NCI-H2171 treated with DMSO at 0.1 percent for 48 hours (cell line): Measurements from ENCODE around the gene NTM.

Source experiments
- DNase-seq: peaks from one replicate; lab custom pipeline; 2025; lab: John Stamatoyannopoulos, UW

Gene NTM

DNA sequence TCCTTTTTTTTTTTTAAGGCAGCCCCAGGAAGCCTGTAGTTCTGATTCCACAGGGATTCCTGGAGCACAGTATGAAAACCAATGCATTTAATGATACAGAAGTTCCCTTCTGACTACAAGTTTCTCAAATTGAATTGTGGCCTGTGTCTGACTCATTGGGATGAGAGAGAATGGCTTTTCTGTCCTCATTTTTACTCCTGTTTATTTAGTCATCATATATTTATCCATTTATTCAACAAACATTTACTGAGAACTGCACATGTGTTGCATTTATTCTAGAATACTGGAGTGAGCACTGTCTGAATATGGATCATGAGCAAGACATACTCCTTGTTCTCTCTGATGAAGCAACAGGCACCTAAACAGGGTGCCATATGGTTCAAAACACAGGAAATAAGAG lies 231.2 kb downstream of the NTM start:
- no peak for DNase-seq

DNA sequence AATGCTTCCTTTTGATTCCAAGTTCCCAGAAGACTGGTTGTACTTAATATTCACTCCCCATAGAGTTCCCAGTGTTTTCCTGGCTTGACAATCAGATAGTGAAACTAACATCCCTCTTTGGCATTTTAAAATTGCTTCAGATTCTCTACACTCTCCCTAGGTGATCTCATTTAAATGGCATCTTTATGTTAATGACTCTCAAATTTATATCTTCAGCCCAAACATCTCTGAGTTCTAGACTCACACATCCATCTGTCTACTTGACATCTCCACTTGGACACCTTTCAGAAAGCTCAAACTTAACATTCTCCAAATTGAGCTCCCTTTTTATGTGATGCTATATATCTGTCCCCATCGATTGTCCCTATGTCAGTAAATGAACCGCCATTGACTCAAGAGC lies 232.0 kb downstream of the NTM start:
- no peak for DNase-seq

DNA sequence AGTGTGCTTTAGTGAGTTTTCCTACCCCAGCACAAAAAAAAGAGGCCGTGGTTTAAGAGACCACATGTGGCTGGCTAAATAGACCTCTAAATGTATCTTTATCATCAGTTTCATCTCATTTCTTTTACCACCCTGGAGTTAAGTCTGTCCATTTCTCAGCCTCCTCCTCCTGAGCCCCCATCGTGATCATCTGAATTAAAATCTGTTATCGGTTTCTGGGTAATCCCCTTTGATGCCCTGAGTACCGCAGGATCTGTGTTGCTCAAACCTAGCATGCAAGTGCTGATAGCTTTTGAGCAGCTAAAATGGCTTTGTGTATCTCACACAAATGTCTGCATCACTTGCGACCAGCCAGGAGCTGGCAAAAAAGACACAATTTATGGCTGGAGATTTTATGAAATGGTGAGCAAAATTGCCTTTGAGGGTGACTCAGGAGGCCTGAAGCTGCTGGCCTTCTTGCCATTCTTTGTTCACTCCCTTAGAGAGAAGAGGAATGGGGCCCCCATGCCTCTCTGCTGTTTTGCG lies 236.5 kb downstream of the NTM start:
- DNase-seq: no peak

DNA sequence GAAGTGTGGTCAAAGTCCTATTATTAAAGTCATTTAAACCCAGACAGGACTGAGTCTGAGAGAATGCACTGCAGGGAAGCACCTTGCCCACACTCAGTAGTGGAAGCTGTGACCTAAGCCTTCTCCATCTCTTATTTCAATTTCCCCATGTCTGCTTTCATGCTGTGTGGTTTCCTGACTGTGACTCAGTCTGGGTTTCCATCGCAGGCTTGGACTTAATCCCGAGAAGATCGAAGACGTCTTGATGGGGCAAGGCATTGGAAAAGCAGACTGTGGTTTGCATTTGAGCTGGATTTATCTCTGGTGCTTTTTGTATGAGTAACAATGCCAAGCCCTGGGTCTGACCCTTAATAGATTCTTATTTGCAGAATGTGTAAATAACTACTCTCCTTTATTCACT lies 238.9 kb downstream of the NTM start:
- no peak for DNase-seq

DNA sequence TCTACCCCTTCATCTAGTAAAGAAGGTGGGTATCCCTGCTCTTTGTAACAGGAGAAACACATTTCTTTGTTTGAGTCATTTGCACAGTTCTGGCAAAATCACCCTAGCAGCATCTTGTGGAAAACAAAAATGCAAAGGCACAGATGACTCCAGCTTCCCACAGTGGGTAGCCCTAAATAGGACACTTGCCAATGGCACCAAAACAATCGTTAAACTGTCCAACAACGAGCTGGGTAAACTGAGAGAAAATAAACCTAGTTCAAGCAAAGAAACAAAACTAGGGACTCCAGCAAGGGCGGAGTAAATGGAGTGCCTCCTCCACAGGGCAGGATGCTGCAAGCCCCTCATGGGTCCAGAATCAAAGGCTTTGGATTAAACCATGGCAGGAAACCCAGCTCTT lies 239.5 kb downstream of the NTM start:
- no peak for DNase-seq

DNA sequence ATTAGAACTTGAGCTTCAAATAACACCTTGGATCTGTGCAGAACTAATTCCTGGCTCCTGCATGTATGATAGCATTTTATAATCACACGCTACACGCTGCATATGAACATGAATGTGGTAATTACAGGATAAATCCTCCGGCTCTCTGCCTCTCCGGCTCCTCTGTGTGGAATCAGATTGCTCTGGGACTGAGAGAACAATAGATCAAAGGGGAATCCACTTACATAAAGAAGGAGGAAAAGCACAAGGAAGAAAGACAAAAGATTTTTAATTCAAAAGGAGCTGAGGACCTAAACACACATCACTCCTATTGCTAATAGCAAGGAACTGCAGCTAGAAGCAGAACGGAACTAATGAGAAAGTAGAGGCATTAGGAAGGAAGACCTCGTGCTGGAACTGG lies 240.9 kb downstream of the NTM start:
- DNase-seq: no peak

DNA sequence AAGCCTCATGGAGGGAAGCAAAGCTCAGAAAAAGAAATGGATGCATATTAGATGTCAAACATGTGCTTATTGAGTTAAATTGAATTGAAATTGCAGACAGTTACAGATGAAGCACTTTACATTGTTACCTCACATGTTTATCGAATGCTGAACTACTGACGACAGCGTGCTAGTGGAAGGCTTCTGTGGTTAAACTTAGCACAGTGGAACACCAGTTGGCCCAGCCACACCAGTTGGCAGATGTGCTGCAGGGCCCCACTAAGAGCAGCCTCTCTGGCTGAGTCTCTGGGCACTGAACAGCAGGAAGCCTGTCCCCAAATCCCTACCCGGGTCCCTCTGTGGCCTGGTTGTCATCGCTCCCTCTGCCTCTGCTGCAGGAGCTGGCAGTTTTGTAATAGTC lies 242.1 kb downstream of the NTM start:
- no peak for DNase-seq

DNA sequence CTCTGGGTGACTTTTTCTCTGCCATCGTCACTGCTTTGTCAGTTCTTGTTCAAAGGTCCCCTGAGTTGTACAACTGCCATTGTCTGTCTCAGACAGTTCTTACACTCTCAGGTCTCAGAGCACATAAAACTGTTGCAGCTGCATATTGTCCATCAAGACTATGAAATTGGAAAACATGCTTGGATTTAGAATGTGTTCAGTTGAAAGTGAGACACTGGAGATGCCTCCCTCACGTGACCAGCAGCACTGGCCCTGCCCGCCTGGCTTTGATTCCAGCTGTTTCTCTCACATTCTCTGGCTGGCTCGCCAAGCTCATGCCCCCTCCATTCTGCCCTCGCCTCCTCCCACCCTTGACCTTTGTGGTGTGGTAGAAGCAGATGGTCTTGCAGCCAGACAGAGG lies 244.2 kb downstream of the NTM start:
- DNase-seq: no peak

DNA sequence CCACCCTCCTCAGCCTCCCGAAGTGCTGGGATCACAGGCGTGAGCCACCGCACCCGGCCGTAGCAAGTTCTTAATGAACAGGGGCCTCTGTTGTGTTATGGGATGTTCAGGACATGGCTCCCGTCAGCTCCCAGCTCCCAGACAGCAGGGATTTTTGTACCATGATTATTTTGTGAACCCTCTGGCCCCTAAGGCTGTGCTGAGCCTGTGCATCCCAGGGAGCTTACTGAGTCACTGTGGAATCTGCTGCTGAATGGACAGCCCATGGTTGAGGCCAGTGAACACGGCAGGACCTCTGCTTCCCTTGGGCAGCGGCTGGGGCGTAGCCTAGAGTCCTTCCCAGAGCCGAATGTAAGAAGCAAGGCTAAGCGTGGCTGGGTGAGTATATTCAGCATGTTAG lies 245.2 kb downstream of the NTM start:
- no peak for DNase-seq

DNA sequence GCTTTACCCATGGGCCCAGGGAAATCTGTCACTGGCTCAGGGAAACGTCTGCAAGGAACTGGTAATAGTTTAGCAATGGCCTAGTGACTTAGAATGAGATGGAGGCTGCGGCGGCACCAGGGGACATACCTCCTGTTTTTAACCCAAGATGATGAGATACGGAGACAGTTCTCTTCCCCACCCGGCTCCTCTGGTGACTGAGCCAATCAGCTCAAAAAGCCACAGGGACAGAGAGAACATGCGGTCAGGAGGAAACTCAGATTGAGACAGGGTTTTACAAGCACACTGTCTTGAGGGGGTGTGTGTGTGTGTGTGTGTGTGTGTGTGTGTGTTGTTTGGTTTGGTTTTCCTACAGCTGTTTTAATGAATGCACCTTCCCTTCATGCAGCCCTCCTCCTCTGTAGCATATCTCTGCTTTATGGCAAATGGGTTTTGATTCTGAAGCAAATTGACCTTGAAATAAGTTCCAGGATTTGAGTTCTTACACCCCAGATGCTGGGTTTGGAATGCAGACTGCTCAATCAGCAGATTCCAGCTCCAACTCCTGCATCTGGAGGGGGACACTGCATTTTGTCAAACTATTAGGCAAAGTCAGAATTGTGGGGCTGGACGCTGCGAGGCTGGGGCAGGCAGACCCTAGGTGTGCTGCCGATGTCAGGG lies 246.2 kb downstream of the NTM start:
- no peak for DNase-seq

DNA sequence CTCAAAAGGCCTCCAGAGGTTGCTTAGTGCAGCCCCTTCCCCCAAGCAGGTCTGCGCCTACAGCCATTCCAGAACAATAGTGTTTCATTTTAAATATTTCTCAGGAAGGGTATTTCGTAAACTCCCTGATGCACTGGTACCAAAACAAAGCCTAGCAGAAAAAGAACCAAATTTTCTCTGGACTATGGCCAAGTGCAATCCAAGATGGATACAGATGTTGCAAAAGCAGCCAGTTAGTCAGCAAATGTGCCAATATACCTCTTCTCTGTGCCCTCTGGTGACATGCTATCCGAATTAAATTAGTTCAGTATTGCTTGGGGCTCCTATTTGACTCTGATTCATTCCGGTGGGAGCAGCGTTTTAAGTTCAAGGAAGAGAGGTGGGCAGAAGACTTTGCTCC lies 247.8 kb downstream of the NTM start:
- no peak for DNase-seq

DNA sequence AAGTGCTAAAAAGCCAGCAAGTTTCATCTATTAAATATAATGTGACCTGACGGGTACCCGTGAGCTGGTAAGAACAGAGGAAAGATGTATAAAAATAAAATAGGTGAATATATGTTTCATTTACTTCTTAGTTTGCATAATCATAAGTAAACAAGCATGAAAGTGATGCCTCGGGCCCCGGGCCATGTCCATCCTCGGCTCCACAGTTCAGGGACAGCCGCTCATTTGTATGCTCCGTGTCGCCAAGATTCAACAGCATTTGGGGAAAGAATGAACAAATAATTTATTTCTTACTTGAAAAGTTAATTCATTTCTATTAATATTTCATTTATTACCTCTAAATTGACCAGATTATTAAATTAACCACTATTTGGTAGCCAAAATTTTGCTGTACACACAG lies 251.8 kb downstream of the NTM start:
- DNase-seq: no peak

DNA sequence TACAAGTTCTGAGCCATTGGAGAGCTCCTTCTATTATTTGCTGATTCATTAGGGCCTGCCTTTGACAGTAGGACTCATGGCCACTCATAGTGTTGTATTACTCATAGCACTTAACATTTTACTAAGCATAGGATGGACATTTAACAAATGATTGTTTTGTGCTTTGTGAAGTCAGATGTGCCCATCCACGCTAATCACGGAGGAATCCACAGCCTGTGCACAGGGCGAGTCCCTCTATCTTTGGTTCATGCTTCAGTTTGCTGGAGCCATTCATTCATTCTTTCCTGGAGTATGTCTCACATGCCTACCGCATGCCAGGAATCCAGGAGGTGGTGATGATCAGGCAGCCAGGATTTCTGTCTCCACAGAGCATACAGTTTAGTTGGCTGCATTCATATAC lies 254.1 kb downstream of the NTM start:
- no peak for DNase-seq

DNA sequence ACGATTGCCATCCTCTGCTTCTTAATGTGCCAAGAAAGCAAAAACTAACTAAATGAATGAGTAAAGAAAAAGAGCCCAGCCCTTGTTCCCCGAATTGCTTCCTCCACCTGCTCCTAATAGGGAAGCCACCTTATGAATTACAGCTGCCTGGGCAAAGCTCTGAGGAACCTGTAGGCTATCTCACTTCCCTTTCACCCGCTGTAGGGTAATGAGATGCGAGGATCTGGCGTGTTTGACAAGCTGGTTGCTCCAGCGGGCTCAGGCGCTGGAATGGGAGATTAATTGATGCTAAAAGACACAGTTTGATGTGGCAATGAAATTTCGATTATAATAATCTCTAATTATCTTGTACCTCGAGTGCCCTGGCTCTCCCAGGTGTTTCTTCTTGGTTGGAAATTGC lies 256.4 kb downstream of the NTM start:
- no peak for DNase-seq

DNA sequence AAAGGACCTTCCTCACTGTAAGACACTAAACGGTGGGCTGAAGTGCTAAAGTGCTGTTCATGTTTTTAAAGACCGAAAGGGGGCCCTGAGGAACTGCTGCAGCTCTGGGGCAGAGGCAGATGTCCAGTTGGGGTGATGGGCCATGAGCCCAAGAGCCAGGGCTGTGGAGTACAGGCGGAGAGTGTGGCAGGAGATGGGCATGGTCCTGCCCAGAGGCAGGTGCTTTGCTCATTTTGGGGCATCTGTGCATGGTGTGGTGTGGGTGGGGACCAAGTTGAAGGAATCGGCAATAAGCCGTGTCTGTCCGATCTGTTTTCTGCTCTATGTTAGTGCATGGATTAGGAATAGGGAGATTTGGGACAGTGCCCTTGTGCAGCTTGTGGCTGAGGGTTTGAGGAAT lies 258.3 kb downstream of the NTM start:
- DNase-seq: no peak

DNA sequence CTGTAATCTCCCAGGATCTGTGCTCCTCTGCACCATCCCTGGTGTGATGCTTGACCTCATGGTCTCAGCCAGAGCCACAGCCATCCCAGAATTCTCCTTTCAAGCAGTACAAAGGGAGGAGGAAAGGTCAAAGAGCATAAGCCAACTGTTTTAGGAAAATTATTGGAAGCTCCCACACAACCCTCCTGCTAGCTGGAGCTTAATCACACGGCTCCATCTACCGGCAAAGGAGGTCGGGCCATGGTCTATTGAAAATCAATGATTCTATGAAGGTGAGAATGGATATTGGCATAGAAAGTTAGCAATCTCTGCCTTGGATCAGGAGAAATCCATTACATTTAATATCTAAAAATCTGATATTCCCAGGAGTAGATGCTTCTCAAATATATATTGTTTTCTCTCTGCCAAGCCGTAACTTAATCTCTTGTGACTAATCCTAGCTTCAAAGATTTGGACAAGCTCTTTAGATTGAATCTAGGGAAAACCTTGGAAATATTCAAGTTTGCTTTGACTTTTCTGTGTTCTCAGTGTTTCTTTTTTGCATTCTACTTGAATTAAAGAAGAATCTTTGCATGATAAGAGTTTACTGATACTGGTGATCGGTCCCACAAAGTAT lies 259.6 kb downstream of the NTM start:
- no peak for DNase-seq

DNA sequence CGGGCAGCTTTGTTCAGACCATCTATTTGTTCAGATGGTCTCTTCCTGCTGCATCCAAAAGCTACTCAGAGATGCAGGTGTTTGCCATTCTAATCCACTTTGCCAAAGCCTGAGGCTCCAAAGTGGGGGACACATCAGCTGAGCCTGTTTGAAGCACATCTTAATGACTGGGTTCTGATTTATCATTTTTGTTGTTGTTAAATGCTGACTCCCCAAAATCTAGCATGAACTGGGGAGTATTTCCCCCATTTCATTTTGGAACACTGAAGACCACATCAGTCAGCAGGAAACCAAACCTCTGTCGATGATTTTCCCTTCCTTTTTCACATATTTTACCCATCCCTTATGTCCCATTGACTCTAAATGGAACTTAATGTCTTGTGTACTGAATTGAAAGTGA lies 262.6 kb downstream of the NTM start:
- no peak for DNase-seq

DNA sequence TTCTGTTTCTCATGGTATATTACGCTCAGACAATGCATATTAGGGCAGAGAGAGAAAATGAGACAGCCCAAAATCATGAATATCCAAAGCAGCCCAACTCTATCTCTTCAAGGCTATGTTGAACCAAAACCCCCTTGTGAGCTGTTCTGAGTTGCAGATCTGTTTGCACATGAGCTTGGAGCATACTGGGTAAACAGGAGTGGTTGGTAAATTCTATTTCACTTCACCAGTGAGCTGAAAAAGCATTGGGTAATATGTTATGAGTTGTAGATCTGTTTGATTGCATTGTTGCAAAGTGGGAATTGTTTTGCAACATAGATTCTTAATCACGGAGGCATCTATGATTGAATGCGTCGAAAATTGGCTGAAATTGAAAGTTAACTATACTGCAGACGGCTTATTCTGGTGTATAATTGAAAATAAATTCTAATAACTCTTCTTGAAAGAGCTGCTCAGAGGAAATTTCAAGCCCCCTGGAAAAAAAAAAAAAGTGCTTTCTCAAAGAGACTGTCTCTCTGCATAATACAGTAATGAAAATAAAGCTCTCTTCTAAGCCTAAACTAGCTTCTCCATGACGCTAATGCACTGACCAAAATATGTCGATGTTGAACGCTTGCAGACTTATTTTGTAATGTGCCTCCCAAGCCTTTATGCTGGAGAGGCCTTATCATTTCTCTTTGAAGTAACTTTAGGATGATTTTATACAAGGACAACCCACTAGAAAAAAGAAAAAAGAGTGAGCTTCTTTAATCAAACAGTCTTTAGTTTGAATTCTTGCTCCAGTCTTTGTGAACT lies 263.7 kb downstream of the NTM start:
- no peak for DNase-seq

DNA sequence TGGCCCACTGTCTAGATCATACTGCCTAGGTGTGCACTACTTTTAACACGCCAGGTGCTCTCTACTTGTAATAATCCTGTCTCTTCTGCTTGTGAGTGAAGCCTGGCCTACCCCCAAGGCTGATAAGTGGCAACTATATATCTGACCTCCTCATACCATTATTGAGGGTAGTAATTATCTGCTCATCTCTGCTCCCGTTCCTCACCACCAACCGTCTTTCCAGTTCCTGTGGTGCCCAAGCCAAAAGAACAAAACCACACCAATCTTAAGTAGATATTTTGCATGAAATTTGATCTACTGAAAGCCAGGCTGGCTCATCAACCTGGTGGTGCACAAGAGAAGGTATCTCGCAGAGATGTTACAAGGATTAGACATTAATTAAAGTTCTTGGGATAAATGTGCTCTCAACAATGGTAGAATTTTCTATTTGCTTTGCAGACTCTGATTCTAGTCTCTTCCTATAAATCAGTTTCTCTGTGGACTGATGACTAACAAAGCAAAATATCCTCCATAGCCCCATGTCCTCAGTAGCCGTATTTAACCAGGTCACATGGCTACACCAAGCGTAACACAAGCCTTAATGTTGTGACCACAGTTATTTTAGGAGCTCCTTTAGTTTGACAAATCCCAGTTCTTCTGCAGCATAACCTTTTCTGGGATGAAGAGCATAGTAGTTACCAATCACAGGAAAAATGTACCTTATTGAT lies 267.2 kb downstream of the NTM start:
- no peak for DNase-seq

DNA sequence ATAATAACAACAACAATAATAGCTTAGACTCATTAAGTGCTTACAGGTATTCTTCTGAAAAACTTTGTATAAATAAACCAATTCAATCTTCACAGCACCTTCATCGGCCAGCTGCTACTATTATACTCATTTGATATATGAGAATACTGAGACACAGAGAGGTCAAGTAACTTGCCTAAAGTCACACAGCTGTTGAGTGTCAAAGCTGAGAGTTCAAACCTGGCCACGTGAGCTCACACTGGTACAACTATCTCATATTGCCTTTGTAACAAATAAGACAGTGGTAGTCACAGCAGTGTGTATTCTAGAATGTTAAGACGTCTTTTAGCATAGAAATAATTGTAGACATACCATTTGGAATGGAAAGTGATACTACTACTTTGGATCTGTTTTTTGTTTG lies 268.5 kb downstream of the NTM start:
- no peak for DNase-seq

DNA sequence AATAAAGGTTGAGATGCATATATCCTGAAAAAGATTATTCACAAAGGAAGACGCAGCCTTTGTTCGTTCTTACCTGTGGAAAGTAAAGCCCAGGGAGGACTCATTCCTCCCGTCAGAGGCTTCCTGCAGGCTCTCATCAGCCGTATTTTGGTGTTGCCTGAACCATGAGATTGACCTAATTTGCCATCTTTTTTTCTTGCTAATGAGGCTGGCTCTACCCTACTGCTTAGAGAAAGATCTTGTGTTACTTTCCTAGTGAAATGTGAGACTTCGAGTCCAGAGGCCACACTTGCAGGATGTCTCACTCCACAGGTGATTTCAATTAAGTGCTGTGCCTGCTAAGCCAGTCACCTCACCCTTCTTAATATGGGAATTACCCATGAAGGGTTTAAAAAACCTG lies 269.9 kb downstream of the NTM start:
- no peak for DNase-seq

DNA sequence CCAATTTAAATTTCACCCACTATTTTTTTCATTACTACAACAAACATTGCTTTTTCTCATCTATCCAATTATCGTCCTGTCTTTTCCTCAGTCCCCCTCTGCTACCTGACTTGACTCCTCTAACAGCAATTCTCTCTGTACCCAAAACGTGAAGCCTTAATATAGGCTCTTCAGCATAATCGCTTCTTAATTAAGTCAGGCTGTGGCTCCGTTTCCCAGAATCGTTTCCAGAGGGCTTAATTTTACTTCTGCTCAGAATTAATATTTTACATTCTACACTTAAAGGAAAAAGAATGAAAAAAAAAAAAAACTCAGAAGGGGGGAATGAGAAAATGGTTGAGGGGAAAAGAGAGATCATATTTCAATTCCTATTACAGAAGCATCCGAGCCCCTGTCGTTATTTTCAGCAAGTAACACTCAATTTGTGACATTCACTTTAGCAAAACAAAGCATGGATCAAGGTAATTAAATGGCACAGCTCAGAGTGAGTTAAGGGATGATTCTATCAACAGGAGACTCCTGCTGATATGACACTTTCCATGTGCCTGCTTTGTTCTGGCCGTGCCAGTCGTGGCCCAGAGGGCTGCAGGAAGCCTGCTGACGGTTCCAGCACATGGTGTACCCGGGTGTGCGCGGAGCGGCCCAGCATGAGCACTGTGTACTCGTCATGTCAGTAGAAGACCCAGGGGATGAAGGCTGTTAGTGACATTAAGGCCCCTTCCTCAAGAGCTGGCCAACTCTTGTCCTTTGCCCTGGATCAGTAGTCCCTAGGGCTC lies 272.5 kb downstream of the NTM start:
- no peak for DNase-seq
